C4-2B (cell line): ENCODE measurements around the gene SGCA.

Experiments used
- CTCF ChIP-seq: fragments of 450-650 bp; conservative IDR thresholded peaks from 2 replicates; pipeline ENCODE4 v1.5.1; 2017; ENCODE audit warnings: mild to moderate bottlenecking
- ZFX ChIP-seq: fragments of 450-650 bp; IDR thresholded peaks from 2 replicates; pipeline ENCODE4 v1.6.1; 2017

- TF ChIP-seq CTCF (no peak), ZFX (no peak)
These were observed 26.9 kb downstream of the SGCA start for GRCh38 chr17:50192618-50193291.
